Mesothelial cell of epicardium (in vitro differentiated cells): ENCODE measurements around the gene RERE. TPM values are rescaled to one million over a fixed set of nuclear protein-coding genes. Genes with fewer than 3 reads are reported as not detected.
A peak's percentile ranks its signal among the peaks of the same experiment; 100 is the strongest.

Source experiments
- DNase-seq, 2 experiments: peaks; one replicate each; pipeline ENCODE4 v3.0.0; 2021; ENCODE audit warnings: low spot score in 2 of 2; ENCODE audit not compliant: unreplicated experiment in 2 of 2
- H3K27ac Mint-ChIP-seq: 2 replicates; pipeline ENCODE4 v1.8.0; 2021; ENCODE audit warnings: mixed read lengths
- H3K27me3 Mint-ChIP-seq: 2 replicates; pipeline ENCODE4 v1.8.0; 2021; ENCODE audit warnings: low read depth, mixed read lengths
- H3K36me3 Mint-ChIP-seq: 2 replicates; pipeline ENCODE4 v1.8.0; 2021; ENCODE audit warnings: mixed read lengths
- H3K4me1 Mint-ChIP-seq: 2 replicates; pipeline ENCODE4 v1.8.0; 2021; ENCODE audit warnings: mixed read lengths
- H3K4me3 Mint-ChIP-seq: 2 replicates; pipeline ENCODE4 v1.8.0; 2021; ENCODE audit warnings: mild to moderate bottlenecking, moderate library complexity, mixed read lengths
- H3K9me3 Mint-ChIP-seq: 2 replicates; pipeline ENCODE4 v1.8.0; 2021; ENCODE audit warnings: mixed read lengths
- total RNA-seq: library from RNA; stranded (reverse); gene quantifications from 3 replicates; pipeline ENCODE4 v1.2.1, GENCODE V29; 2021
- TF ChIP-seq, protein P1 (sequence below): fragments of 200-600 bp; sonication (generic); IDR thresholded peaks from one replicate; pipeline ENCODE4 v1.5.0; 2021; ENCODE audit warnings: antibody characterized with exemption; ENCODE audit not compliant: unreplicated experiment

RERE gene
- total RNA-seq, 1 donor from 2014 or later = 187 TPM

DNA sequence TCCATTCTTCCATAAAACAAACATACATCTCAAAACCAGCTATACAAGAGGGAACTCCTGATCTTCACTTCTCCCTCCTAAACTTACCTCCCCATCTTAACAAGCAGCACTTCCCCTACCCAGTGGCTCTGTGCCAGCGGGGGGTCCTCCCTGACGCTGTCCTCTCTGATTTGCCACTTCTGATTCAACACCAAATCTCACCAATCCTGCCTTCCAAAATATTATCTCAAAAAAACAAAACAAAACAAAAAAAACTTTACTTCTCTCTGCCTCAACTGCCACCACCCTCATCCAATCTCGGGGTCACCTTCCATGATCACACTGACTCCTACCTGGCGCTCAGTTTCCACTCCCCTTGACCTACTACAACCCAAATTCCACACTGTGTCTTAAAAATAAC lies 426.7 kb downstream of the RERE start:
- Mint-ChIP-seq H3K4me3 (no peak overlapping the region), H3K4me1 (peaks cover 48% of the 10 kb centered on the region), H3K27me3 (no peaks in the 10 kb centered on the region), H3K36me3 (peaks cover 19% of the 10 kb centered on the region), H3K9me3 (peaks cover 3% of the 10 kb centered on the region), H3K27ac (peak overlapping the region; percentile 15)
- TF ChIP-seq, protein P1, sequence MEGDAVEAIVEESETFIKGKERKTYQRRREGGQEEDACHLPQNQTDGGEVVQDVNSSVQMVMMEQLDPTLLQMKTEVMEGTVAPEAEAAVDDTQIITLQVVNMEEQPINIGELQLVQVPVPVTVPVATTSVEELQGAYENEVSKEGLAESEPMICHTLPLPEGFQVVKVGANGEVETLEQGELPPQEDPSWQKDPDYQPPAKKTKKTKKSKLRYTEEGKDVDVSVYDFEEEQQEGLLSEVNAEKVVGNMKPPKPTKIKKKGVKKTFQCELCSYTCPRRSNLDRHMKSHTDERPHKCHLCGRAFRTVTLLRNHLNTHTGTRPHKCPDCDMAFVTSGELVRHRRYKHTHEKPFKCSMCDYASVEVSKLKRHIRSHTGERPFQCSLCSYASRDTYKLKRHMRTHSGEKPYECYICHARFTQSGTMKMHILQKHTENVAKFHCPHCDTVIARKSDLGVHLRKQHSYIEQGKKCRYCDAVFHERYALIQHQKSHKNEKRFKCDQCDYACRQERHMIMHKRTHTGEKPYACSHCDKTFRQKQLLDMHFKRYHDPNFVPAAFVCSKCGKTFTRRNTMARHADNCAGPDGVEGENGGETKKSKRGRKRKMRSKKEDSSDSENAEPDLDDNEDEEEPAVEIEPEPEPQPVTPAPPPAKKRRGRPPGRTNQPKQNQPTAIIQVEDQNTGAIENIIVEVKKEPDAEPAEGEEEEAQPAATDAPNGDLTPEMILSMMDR = no peak
- no peak for DNase-seq

DNA sequence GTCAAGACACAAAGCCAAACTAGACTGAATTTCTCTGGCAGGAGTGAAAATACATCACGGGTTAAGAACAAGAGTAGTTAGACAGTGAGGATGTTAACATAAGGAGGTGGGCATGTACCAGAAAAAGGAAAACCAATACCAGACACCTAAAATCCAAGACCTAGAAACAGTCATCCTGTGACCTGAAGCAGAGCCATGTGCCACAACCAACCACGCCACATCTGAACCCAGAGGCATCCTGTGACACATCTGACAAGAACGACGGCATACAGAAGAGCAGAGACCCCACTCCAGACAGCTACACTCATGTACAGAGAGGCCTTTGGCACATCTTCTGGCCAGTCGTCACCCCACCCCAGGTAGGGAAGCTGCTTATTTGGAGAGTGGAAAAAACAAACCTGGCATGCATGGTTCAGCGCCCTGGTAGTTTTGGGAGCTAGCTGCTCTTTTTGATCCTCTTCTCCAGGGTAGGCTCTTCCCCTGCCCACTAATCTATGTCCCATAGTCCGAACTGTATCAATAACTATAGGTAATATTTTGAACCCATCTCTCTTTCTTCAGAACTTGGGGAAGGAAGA lies 427.4 kb downstream of the RERE start:
- Mint-ChIP-seq H3K4me3 (no peak overlapping the region), H3K4me1 (peaks cover 46% of the 10 kb centered on the region), H3K36me3 (peaks cover 19% of the 10 kb centered on the region), H3K9me3 (peaks cover 3% of the 10 kb centered on the region), H3K27ac (no peak overlapping the region), H3K27me3 (no peaks in the 10 kb centered on the region)
- TF ChIP-seq, protein P1 = no peak
- DNase-seq = no peak

DNA sequence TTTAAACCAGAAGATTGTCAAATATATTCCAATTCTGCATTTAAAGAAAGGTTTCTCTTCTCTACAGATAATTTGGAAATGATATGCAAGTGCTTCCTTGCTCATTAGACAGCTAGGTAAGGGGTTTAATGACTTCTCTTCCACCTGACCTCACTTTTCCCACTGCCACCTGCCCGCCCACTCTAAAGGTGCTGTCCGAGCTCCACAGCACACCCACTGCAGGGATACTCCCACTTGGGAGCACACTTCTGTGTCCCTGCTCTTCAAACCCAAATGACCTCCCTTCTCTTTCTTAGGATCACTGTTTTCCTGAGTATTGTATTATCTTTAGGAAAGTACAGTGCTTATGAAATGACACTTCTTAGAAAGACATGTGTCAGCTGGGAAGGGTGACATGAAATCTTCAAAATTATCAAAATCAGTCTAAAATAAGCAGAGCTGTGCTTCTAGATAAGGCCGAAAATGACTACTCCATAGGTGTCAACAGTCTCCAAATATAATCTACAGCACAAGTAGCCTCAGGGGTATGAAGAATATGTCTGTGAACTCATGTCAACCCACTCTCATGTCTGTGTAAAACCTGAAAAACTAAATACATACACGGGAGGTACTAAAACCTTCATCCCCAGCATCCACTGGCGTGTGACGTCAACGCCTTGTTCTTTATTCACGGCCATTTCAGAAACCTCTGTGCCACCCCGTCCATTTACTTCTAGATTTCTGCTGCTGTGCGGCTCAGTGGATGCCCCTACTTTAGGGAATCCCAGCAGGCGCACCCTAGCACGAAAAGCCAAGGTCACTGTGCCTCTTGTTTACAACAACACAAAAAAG lies 428.5 kb downstream of the RERE start:
- Mint-ChIP-seq H3K9me3 (peaks cover 3% of the 10 kb centered on the region), H3K4me1 (peaks cover 37% of the 10 kb centered on the region), H3K36me3 (peaks cover 16% of the 10 kb centered on the region), H3K27ac (no peak overlapping the region), H3K4me3 (no peak overlapping the region), H3K27me3 (no peaks in the 10 kb centered on the region)
- TF ChIP-seq, protein P1 = no peak
- no peak for DNase-seq

DNA sequence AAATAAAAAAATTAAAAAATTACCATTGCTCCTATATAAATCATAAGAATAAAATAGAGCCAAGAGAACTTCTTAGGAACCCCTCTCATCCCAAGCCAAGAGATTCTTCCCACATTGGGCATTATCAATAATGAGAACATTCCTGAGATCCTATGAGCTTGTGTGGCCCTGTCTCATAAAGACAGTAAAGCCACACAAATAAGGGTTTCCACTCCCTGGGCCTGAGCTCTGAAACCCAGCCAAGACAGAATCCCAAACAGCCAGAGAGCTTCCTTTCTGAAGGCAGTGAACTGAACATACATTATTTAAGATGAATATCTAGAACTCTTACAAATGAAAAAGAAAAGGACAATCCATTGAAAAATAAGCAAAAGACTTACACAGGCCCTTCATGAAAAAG lies 431.2 kb downstream of the RERE start:
- no peak for DNase-seq
- Mint-ChIP-seq H3K9me3 (peaks cover 3% of the 10 kb centered on the region), H3K36me3 (peaks cover 16% of the 10 kb centered on the region), H3K27me3 (no peaks in the 10 kb centered on the region), H3K4me1 (peaks cover 37% of the 10 kb centered on the region), H3K4me3 (no peak overlapping the region), H3K27ac (peak overlapping the region; percentile 66)
- TF ChIP-seq, protein P1 = no peak

DNA sequence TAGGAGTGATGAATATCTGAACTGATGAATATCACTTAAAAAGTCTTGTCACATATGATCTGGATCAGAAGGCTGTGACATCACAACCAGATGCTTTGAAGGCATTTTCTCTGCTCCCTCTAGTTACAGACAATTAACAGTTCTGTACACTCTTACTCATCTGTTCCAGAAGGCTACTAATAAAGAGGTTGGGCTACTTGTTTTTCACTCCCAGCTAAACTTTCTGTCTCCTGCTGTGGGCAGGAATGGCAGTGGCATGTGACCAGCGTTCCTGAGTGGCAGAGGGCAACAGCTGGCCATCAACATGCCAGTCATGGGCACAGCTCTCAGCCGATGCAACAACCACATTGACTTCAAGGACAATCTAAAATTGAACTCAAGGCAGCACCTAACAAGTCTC lies 432.9 kb downstream of the RERE start:
- H3K4me3 Mint-ChIP-seq = no peak overlapping the region
- H3K4me1 Mint-ChIP-seq = peaks cover 37% of the 10 kb centered on the region
- H3K27me3 Mint-ChIP-seq = no peaks in the 10 kb centered on the region
- peaks cover 11% of the 10 kb centered on the region for H3K36me3 Mint-ChIP-seq
- peaks cover 3% of the 10 kb centered on the region for H3K9me3 Mint-ChIP-seq
- TF ChIP-seq, protein P1 = no peak
- no peak for DNase-seq
- H3K27ac Mint-ChIP-seq = no peak overlapping the region
